K562 (cell line): ENCODE results near the gene BPTF. TPM values are rescaled to one million over a fixed set of nuclear protein-coding genes. Genes with fewer than 3 reads are reported as not detected.

Source experiments
- ARID3B ChIP-seq: fragments of 250-450 bp; sonication (Bioruptor Pico); IDR thresholded peaks from 2 replicates; pipeline ENCODE4 v1.4.0; 2020; ENCODE audit warnings: borderline replicate concordance
- CTCF ChIP-seq, 3 experiments: IDR thresholded peaks in 2 of 3; conservative IDR thresholded peaks in 1 of 3; 2 replicates each; pipeline ENCODE4 v1.5.1; 2011 to 2012; ENCODE audit warnings: low read length in 3 of 3, mild to moderate bottlenecking in 3 of 3, control low read depth in 2 of 3, improper control_type of control experiment in 1 of 3, inconsistent platforms in 1 of 3, low read depth in 1 of 3, mixed read lengths in 1 of 3, moderate library complexity in 1 of 3; ENCODE audit not compliant: insufficient read depth in 2 of 3
- HEY1 ChIP-seq: fragments of 250-450 bp; sonication (Bioruptor Pico); IDR thresholded peaks from 2 replicates; pipeline ENCODE4 v1.5.0; 2020; ENCODE audit warnings: mild to moderate bottlenecking, moderate library complexity, borderline replicate concordance
- RBM15 ChIP-seq: fragments of 200-400 bp; formaldehyde crosslinking; IDR thresholded peaks from 2 replicates; pipeline ENCODE4 v1.6.1; 2018; ENCODE audit warnings: mild to moderate bottlenecking, low read length, moderate library complexity; ENCODE audit not compliant: insufficient read depth
- RERE ChIP-seq: sonication (generic); formaldehyde crosslinking; IDR thresholded peaks from 2 replicates; pipeline ENCODE4 v1.8.0; 2023; ENCODE audit warnings: missing genetic modification reagents, mild to moderate bottlenecking, borderline replicate concordance
- U2AF1 ChIP-seq: fragments of 200-400 bp; formaldehyde crosslinking; optimal IDR thresholded peaks from 2 replicates; pipeline ENCODE3; 2017; ENCODE audit warnings: mild to moderate bottlenecking, low read depth, low read length, moderate library complexity
- USF2 ChIP-seq: sonication (generic); formaldehyde crosslinking; IDR thresholded peaks from 2 replicates; pipeline ENCODE4 v1.5.0; 2020; ENCODE audit warnings: missing genetic modification reagents
- polyA plus RNA-seq, 8 experiments: library from polyadenylated mRNA; depleted of rRNA in 4 of 8; stranded (reverse) in 5 of 8; unstranded in 3 of 8; fragments of >200 nt; fragmentation: Nextera tagmentation in 2 of 8; fragmentation: Illumina TruSeq in 1 of 8; extraction: Ambion mirVana in 2 of 8; extraction: Trizol in 1 of 8; gene quantifications; 2 replicates each; pipeline versions ENCODE4 v1.2.1 to v1.2.3, GENCODE V29; 2011 to 2014; ENCODE audit warnings: inconsistent platforms in 1 of 8, missing spikeins in 1 of 8
- total RNA-seq, 7 experiments: library from RNA; depleted of rRNA in 6 of 7; stranded (reverse); fragments of >200 nt in 6 of 7; fragmentation: Illumina TruSeq in 2 of 7; extraction: Trizol in 2 of 7; gene quantifications; 2 replicates each; pipeline versions ENCODE4 v1.2.1 to v1.2.3, GENCODE V29; 2011 to 2021; ENCODE audit warnings: low replicate concordance in 1 of 7

BPTF gene
- total and polyA plus RNA-seq, 9 of the 15 experiments (the other 6 are each of a cell fraction or from before 2014, with no cell fraction given), result 12.5 to 52.1 (median 26.9) TPM

- TF ChIP-seq ARID3B (CRISPR knock-in tag) (no peak), RBM15 (no peak), CTCF (IDR thresholded peaks at IDR 0.05 in 2 of 3, conservative IDR thresholded peaks at IDR 0.05 in 1 of 3; ENCODE audit: insufficient read depth in 2 of 3, low read depth in 1 of 3, low read length in 3 of 3) (no peak), RERE (CRISPR knock-in tag) (no peak), U2AF1 (no peak), USF2 (no peak), HEY1 (no peak)
Observed at GRCh38 chr17:68006797-68007196, 181.5 kb downstream of the BPTF start (continued).
